Activated B cell treated with CpG ODN at 0.5 μM for 24 hours (primary cell): ENCODE data around the gene SLCO4A1. TPM values are rescaled to one million over a fixed set of nuclear protein-coding genes. Genes with fewer than 3 reads are reported as not detected.

Experiments used
- ATAC-seq: fragments of 200-7000 bp; cut with Tn5 transposase; one replicate; pipeline ENCODE4 v1.10.0; 2021; ENCODE audit warnings: low read depth, mild to moderate bottlenecking, moderate library complexity
- CTCF ChIA-PET: fragments of 350-600 bp; sonication (Branson Sonifier 250); formaldehyde crosslinking; loops from one replicate; lab custom pipeline; 2021; ENCODE audit warnings: antibody characterized with exemption; lab: Charles Lee
- POLR2A ChIA-PET: fragments of 350-600 bp; sonication (Branson Sonifier 250); formaldehyde crosslinking; loops from one replicate; lab custom pipeline; 2021; ENCODE audit warnings: antibody characterized with exemption; lab: Charles Lee
- DNase-seq: peaks from one replicate; pipeline ENCODE4 v3.0.0; 2022
- H3K27ac Mint-ChIP-seq: one replicate; pipeline ENCODE4 v1.8.0; 2020; ENCODE audit warnings: mixed read lengths
- H3K27me3 Mint-ChIP-seq: one replicate; pipeline ENCODE4 v1.8.0; 2021; ENCODE audit warnings: mixed read lengths
- H3K36me3 Mint-ChIP-seq: one replicate; pipeline ENCODE4 v1.8.0; 2021; ENCODE audit warnings: low read depth, mixed read lengths
- H3K4me1 Mint-ChIP-seq: one replicate; pipeline ENCODE4 v1.8.0; 2021; ENCODE audit warnings: mixed read lengths
- H3K4me3 Mint-ChIP-seq: one replicate; pipeline ENCODE4 v1.8.0; 2020; ENCODE audit warnings: mild to moderate bottlenecking, mixed read lengths
- H3K9me3 Mint-ChIP-seq: one replicate; pipeline ENCODE4 v1.8.0; 2020; ENCODE audit warnings: mixed read lengths
- CTCF ChIP-seq: fragments of 200-600 bp; IDR thresholded peaks from one replicate; pipeline ENCODE4 v1.8.0; 2022; ENCODE audit warnings: antibody characterized with exemption, mild to moderate bottlenecking
- intact Hi-C: fragments of 100-400 bp; cut with micrococcal nuclease; formaldehyde crosslinking; loops from one replicate; pipeline ENCODE4 v1.15.1; 2024
- total RNA-seq: library from RNA; stranded (reverse); gene quantifications from 2 replicates; pipeline ENCODE4 v1.2.3, GENCODE V29; 2022

SLCO4A1 gene
- total RNA-seq, 1 donor from 2014 or later, result 38.9 TPM

GRCh38 chr20:62603907-62604785 is 38.2 kb upstream of the SLCO4A1 start:
- POLR2A ChIA-PET, result interaction anchor here (0.8 to 3.8 kb wide), 10 partner anchors 9 to 217 kb away, joined by 3 to 28 read pairs (median 8); partner anchors contain the start of genes RPS21 and SLCO4A1
- ATAC-seq (no peak), DNase-seq (no peak)
- Mint-ChIP-seq H3K27ac (peak overlapping the region; percentile 59), H3K27me3 (no peaks in the 10 kb centered on the region), H3K36me3 (no peaks in the 10 kb centered on the region), H3K4me3 (peak overlapping the region; percentile 28), H3K9me3 (no peaks in the 10 kb centered on the region), H3K4me1 (peaks cover 77% of the 10 kb centered on the region)
- CTCF ChIA-PET, result interaction anchor here (1.1 to 1.6 kb wide), 4 partner anchors 12 to 47 kb away, joined by 3 to 8 read pairs (median 6); no protein-coding TSS in a partner anchor
- no peak for TF ChIP-seq CTCF
- intact Hi-C loops, result loop anchor here (1.0 to 5.0 kb wide), 3 partner anchors 14 to 102 kb away; no protein-coding TSS in a partner anchor

DNA sequence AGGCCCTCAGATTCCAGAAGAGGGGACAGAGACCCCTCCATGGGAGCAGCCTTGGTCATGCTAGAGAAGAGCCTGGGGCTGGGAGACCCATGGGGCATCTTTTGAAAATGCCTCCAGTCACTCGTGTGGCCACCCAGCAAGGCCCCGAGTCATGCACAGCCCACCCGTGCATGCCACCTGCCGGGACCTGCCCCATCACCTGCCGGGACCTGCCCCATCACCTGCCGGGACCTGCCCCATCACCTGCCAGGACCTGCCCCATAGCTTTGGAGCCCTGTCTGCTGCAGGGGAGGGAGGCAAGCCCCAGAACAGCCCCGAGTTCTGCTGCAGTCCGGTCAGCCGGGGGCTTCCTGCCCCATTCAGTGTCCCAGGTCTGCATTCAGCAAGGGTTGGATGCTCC is 37.5 kb upstream of the SLCO4A1 start:
- ChIA-PET CTCF (interaction anchor here (1.5 kb wide), 1 partner anchor 12 kb away, joined by 8 read pairs; no protein-coding TSS in a partner anchor), POLR2A (interaction anchor here (0.6 to 3.8 kb wide), 6 partner anchors 13 to 46 kb away, joined by 3 to 32 read pairs (median 14); partner anchors contain the start of gene SLCO4A1)
- ATAC-seq (no peak), DNase-seq (no peak)
- Mint-ChIP-seq H3K27ac (no peak overlapping the region), H3K9me3 (no peaks in the 10 kb centered on the region), H3K4me1 (peaks cover 73% of the 10 kb centered on the region), H3K4me3 (no peak overlapping the region), H3K36me3 (no peaks in the 10 kb centered on the region), H3K27me3 (no peaks in the 10 kb centered on the region)
- TF ChIP-seq CTCF, result no peak
- intact Hi-C loops, result loop anchor here (5.0 kb wide), 2 partner anchors 42 to 102 kb away; no protein-coding TSS in a partner anchor

- no peaks in the 10 kb centered on the region for H3K36me3 Mint-ChIP-seq
- CTCF ChIA-PET, result interaction anchor here (0.9 to 1.5 kb wide), 2 partner anchors 12 to 105 kb away, joined by 4 to 8 read pairs; no protein-coding TSS in a partner anchor
- no peaks in the 10 kb centered on the region for H3K9me3 Mint-ChIP-seq
- peak overlapping the region; percentile 63 for H3K27ac Mint-ChIP-seq
- POLR2A ChIA-PET, result interaction anchor here (0.6 to 3.8 kb wide), 8 partner anchors 13 to 289 kb away, joined by 3 to 32 read pairs (median 4); no protein-coding TSS in a partner anchor
- no peak for ATAC-seq
- H3K4me3 Mint-ChIP-seq, result peak overlapping the region; percentile 41
- TF ChIP-seq CTCF, result no peak
- no peaks in the 10 kb centered on the region for H3K27me3 Mint-ChIP-seq
- no peak for DNase-seq
- intact Hi-C loops, result no loop called here
- H3K4me1 Mint-ChIP-seq, result peaks cover 70% of the 10 kb centered on the region
These were observed 36.9 kb upstream of the SLCO4A1 start for GRCh38 chr20:62605236-62605943.

GRCh38 chr20:62606016-62606415 is 36.3 kb upstream of the SLCO4A1 start:
- DNase-seq (no peak), ATAC-seq (peak; percentile 39)
- Mint-ChIP-seq H3K36me3 (no peaks in the 10 kb centered on the region), H3K4me1 (peaks cover 64% of the 10 kb centered on the region), H3K27ac (peak overlapping the region; percentile 63), H3K27me3 (no peaks in the 10 kb centered on the region), H3K9me3 (no peaks in the 10 kb centered on the region), H3K4me3 (peak overlapping the region; percentile 51)
- intact Hi-C loops, result no loop called here
- TF ChIP-seq CTCF, result no peak
- ChIA-PET POLR2A (interaction anchor here (0.6 to 3.8 kb wide), 8 partner anchors 12 to 290 kb away, joined by 3 to 32 read pairs (median 6); no protein-coding TSS in a partner anchor), CTCF (interaction anchor here (0.9 to 1.5 kb wide), 4 partner anchors 11 to 106 kb away, joined by 3 to 10 read pairs (median 6); no protein-coding TSS in a partner anchor)
